Measurements from ENCODE around the gene NRCAM. TPM values are rescaled to one million over a fixed set of nuclear protein-coding genes. Genes with fewer than 3 reads are reported as not detected.

The NRCAM gene
- total RNA-seq, 4 donors from 2014 or later = 1.1 to 6.1 (median 4.0) TPM

DNA sequence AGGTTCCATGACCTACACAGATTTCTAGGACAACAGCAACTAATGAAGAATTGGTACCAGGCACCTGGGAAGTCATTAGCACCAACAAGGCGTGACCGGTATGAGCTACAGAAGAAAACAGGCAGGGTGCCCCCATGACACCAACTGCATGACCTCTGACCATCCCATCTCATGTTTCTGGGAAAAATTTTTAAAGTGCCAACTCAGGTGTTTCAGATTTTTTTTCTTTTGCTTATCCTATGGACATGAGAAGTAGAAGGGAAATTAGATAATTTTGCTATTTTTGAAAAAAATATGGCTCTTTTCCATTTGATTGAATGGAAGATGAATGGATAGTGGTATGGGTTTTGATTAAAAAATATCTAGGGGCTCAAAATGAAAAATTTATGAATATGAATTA lies 154.8 kb downstream of the NRCAM start:
- WGBS, 2 donors = 95 to 96% methylated on average over 2 of the region's 2 CpGs
- TF ChIP-seq, protein P1, sequence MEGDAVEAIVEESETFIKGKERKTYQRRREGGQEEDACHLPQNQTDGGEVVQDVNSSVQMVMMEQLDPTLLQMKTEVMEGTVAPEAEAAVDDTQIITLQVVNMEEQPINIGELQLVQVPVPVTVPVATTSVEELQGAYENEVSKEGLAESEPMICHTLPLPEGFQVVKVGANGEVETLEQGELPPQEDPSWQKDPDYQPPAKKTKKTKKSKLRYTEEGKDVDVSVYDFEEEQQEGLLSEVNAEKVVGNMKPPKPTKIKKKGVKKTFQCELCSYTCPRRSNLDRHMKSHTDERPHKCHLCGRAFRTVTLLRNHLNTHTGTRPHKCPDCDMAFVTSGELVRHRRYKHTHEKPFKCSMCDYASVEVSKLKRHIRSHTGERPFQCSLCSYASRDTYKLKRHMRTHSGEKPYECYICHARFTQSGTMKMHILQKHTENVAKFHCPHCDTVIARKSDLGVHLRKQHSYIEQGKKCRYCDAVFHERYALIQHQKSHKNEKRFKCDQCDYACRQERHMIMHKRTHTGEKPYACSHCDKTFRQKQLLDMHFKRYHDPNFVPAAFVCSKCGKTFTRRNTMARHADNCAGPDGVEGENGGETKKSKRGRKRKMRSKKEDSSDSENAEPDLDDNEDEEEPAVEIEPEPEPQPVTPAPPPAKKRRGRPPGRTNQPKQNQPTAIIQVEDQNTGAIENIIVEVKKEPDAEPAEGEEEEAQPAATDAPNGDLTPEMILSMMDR (IDR thresholded peaks at IDR 0.05) = no peak
- TF ChIP-seq POLR2A (IDR thresholded peaks at IDR 0.05) = no peak
- intact Hi-C loops (cut with DNase I; ENCODE audit: low total_unique reads) = no loop called here
- no peak for DNase-seq (ENCODE audit: low spot score in 2 of 2)
- H3K4me3 ChIP-seq (ENCODE audit: low read depth, poor library complexity, severe bottlenecking) = no peak overlapping the region

DNA sequence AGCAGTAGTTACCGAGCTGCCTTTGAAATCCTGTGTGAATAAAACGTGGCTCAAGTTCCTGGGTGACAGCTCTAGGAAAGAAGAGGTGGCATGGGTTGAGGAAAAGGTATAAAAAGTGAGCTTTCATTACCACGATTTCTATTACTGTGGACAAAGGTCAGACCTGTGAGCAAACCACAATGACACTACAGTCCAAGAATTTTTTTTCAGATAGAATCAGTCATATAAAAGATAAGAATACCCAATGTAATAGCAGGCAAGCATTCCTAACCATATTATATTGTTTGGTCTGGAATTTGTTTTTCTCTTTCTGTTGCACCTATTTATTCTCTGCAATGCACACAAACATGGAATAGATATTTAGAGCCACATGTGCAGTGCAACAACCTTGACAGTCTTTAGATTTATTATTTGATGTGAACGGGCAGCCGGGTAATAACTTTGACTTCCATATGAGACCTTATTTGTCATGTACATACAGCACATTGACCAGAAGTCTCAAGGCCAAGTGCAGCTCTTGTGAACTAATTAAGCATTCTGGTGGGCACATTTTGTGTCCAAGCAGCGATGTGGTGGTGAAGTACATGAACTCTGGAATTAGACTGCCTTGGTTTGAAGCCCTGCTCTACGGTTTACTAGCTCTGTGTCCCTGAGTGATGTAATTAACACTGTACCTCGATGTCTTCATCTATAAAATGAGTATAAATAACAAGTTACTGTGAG lies 156.8 kb downstream of the NRCAM start:
- 59 to 70% methylated on average over 8 of the region's 8 CpGs for WGBS, 2 donors

DNA sequence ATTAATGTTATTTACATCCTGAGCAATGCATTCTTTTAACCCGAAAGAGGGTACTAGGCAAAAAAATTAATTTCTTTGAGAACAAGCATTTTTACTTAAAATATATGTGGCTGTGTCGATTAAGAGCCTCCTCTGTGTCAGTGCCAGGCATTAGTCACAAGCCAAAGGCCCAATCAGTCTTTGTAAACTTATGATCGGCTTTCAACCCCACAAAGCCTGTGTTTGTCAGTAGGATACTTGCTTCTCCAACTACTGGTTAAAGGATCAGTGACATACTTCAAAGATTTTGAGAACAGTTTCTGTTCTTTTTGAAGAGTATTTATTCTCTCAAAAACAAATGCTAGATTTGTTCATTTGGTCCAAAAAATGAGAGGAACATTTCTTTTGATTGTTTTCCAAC lies 159.3 kb downstream of the NRCAM start:
- intact Hi-C loops (cut with DNase I; ENCODE audit: low total_unique reads) = no loop called here
- WGBS, 2 donors = 67 to 76% methylated on average over 3 of the region's 3 CpGs
- no peak for TF ChIP-seq POLR2A (IDR thresholded peaks at IDR 0.05)
- TF ChIP-seq, protein P1 (IDR thresholded peaks at IDR 0.05) = no peak
- DNase-seq (ENCODE audit: low spot score in 2 of 2) = no peak
- H3K4me3 ChIP-seq (ENCODE audit: low read depth, poor library complexity, severe bottlenecking) = no peak overlapping the region

More for the DNA sequence above, 156.8 kb downstream of the NRCAM start:
- no peak overlapping the region for H3K4me3 ChIP-seq (ENCODE audit: low read depth, poor library complexity, severe bottlenecking)
- no peak for DNase-seq (ENCODE audit: low spot score in 2 of 2)
- TF ChIP-seq, protein P1 (IDR thresholded peaks at IDR 0.05) = no peak
- no peak for TF ChIP-seq POLR2A (IDR thresholded peaks at IDR 0.05)
- intact Hi-C loops (cut with DNase I; ENCODE audit: low total_unique reads) = no loop called here

DNA sequence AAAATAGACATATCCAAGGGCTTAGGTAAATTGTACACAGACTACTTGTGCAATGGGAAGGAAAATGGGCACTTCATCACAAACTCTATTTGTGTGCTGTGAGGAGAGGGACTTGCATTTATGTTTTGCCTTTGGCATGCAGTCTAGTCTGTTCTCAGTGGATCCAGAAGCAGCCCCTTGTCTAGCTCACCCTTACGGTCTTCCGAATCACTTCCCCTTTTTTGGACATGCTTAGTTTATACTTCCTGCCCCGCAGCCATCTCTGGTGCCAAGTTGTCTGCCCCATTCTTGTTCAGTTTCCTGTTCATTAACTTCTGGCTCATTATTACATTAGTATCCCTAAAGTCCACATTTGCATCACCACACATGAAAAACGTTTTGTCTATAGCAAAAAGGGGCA lies 161.6 kb downstream of the NRCAM start:
- no peak overlapping the region for H3K4me3 ChIP-seq (ENCODE audit: low read depth, poor library complexity, severe bottlenecking)
- 32 to 36% methylated on average over 4 of the region's 4 CpGs for WGBS, 2 donors
- intact Hi-C loops (cut with DNase I; ENCODE audit: low total_unique reads) = no loop called here
- TF ChIP-seq, protein P1 (IDR thresholded peaks at IDR 0.05) = no peak
- TF ChIP-seq POLR2A (IDR thresholded peaks at IDR 0.05) = no peak
- DNase-seq (ENCODE audit: low spot score in 2 of 2) = no peak

DNA sequence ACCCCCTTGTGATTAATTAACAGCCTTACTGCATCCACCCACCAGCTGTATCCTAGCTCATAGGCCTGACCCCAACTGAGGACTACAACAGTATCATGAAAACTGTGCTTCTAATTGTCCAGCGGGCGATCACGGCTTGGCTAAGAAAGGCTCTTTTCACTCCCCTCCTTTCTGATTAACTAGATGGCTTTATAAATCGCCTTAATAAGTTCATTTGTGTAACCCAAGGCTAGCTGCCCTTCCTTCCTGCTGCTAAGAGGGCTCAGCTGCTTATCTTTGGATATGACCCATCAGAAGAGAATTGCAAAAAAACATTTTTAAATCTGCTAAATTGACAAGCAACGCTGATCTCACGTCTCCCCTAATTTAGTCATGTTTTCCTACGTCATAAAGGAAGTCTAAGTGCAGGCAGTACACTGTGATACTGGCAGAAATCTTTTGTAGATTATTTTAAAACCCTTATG lies 163.1 kb downstream of the NRCAM start:
- intact Hi-C loops (cut with DNase I; ENCODE audit: low total_unique reads) = no loop called here
- DNase-seq (ENCODE audit: low spot score in 2 of 2) = no peak
- WGBS, 2 donors = 80% methylated on average over 7 of the region's 7 CpGs
- H3K4me3 ChIP-seq (ENCODE audit: low read depth, poor library complexity, severe bottlenecking) = no peak overlapping the region
- TF ChIP-seq POLR2A (IDR thresholded peaks at IDR 0.05) = no peak
- TF ChIP-seq, protein P1 (IDR thresholded peaks at IDR 0.05) = no peak

DNA sequence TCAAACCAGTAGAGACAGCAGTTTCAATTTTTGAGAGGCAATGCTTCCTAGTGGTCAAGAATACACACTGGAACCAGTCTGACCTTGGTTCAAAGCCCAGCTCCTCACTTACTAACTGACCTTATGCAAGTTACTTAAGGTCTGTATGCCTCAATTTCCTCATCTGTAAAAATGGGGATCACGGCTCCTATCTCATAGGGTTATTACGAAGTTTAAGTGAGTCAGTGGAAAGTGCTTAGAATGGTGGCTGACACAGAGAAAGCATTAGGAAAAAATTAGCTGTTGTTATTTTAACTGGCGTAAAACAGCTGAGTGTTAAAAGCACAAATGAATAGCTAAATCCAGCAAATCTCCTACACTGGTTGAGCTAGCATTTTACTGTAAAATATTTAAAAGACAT lies 163.7 kb downstream of the NRCAM start:
- DNase-seq (ENCODE audit: low spot score in 2 of 2) = no peak
- intact Hi-C loops (cut with DNase I; ENCODE audit: low total_unique reads) = no loop called here
- 61 to 86% methylated on average over 3 of the region's 3 CpGs for WGBS, 2 donors
- TF ChIP-seq, protein P1 (IDR thresholded peaks at IDR 0.05) = no peak
- TF ChIP-seq POLR2A (IDR thresholded peaks at IDR 0.05) = no peak
- H3K4me3 ChIP-seq (ENCODE audit: low read depth, poor library complexity, severe bottlenecking) = no peak overlapping the region

All from lower leg skin (tissue), 4 donors.